B cell (primary cell): ENCODE results near the gene RIC3. TPM values are rescaled to one million over a fixed set of nuclear protein-coding genes. Genes with fewer than 3 reads are reported as not detected.

Experiments
- ATAC-seq: fragments of 200-7000 bp; cut with Tn5 transposase; one replicate; pipeline ENCODE4 v1.10.0; 2021; ENCODE audit warnings: low read depth, mild to moderate bottlenecking, moderate number of reproducible peaks, moderate library complexity
- CTCF ChIA-PET: fragments of 350-600 bp; sonication (Branson Sonifier 250); formaldehyde crosslinking; loops from one replicate; lab custom pipeline; 2021; ENCODE audit warnings: antibody characterized with exemption, inconsistent platforms; lab: Charles Lee
- POLR2A ChIA-PET: fragments of 350-600 bp; sonication (Branson Sonifier 250); formaldehyde crosslinking; loops from one replicate; lab custom pipeline; 2021; ENCODE audit warnings: antibody characterized with exemption; lab: Charles Lee
- DNase-seq: peaks from one replicate; pipeline ENCODE4 v3.0.0; 2013
- H2AFZ ChIP-seq: 2 replicates; pipeline ENCODE4 v1.6.1; 2012; ENCODE audit warnings: mild to moderate bottlenecking, low read depth, low read length; ENCODE audit not compliant: insufficient read depth, poor library complexity, severe bottlenecking
- H3K27ac ChIP-seq, 2 donors: 1 replicate in 1 of 2; 2 replicates in 1 of 2; pipeline ENCODE4 v1.5.1; 2012 to 2013; ENCODE audit warnings: low read length in 2 of 2, mild to moderate bottlenecking in 2 of 2, moderate library complexity in 1 of 2
- H3K27me3 ChIP-seq, 4 experiments: fragments of 200-600 bp in 1 of 4; sonication (generic) in 1 of 4; replicated peaks in 1 of 4; 1 replicate in 2 of 4; 2 replicates in 2 of 4; pipeline versions ENCODE4 v1.6.1 to v1.7.0; 2013 to 2016; ENCODE audit warnings: low read length in 3 of 4, mild to moderate bottlenecking in 2 of 4, mixed read lengths in 1 of 4, moderate library complexity in 1 of 4; ENCODE audit not compliant: insufficient read depth in 4 of 4, control insufficient read depth in 3 of 4; ENCODE audit errors: control extremely low read depth in 1 of 4
- H3K36me3 ChIP-seq, 2 experiments: replicated peaks in 1 of 2; 1 replicate in 1 of 2; 2 replicates in 1 of 2; pipeline versions ENCODE4 v1.6.1 to v1.7.1; 2013; ENCODE audit warnings: low read length in 1 of 2; ENCODE audit not compliant: insufficient read depth in 2 of 2, control insufficient read depth in 1 of 2; ENCODE audit errors: control extremely low read depth in 1 of 2, extremely low read depth in 1 of 2
- H3K4me1 ChIP-seq, 2 donors: fragments of 200-600 bp in 1 of 2; sonication (generic) in 1 of 2; 1 replicate in 1 of 2; 2 replicates in 1 of 2; pipeline versions ENCODE4 v1.5.1 to v1.6.1; 2013 to 2017; ENCODE audit warnings: low read length in 2 of 2; ENCODE audit not compliant: control insufficient read depth in 2 of 2, insufficient read depth in 2 of 2
- H3K4me2 ChIP-seq: replicated peaks from 2 replicates; pipeline ENCODE3; 2012; ENCODE audit warnings: mild to moderate bottlenecking, low read depth, low read length; ENCODE audit not compliant: poor library complexity, severe bottlenecking
- H3K4me3 ChIP-seq, 5 experiments: fragments of 200-600 bp in 1 of 5; sonication (generic) in 1 of 5; 1 replicate in 3 of 5; 2 replicates in 2 of 5; pipeline versions ENCODE4 v1.5.1 to v1.7.0; 2011 to 2016; ENCODE audit warnings: low read length in 4 of 5, mild to moderate bottlenecking in 4 of 5, low read depth in 2 of 5, control low read depth in 1 of 5, moderate library complexity in 1 of 5; ENCODE audit not compliant: insufficient read depth in 1 of 5; ENCODE audit errors: control extremely low read depth in 1 of 5, extremely low read depth in 1 of 5
- H3K79me2 ChIP-seq: fragments of 200-600 bp; sonication (generic); one replicate; pipeline ENCODE4 v1.6.0; 2016; ENCODE audit warnings: low read length; ENCODE audit not compliant: control insufficient read depth, insufficient read depth
- H3K9ac ChIP-seq: fragments of 200-600 bp; sonication (generic); 2 replicates; pipeline ENCODE4 v1.6.1; 2017; ENCODE audit warnings: mild to moderate bottlenecking, low read length, moderate library complexity
- H3K9me3 ChIP-seq, 3 donors: one replicate each; pipeline versions ENCODE4 v1.6.1 to v1.7.1; 2013; ENCODE audit warnings: low read length in 2 of 3; ENCODE audit not compliant: control insufficient read depth in 2 of 3, insufficient read depth in 1 of 3; ENCODE audit errors: control extremely low read depth in 1 of 3
- H4K20me1 ChIP-seq: 2 replicates; pipeline ENCODE4 v1.6.0; 2012; ENCODE audit warnings: mild to moderate bottlenecking, low read length; ENCODE audit not compliant: insufficient read depth, control insufficient read depth, poor library complexity, severe bottlenecking
- H3K27ac Mint-ChIP-seq: one replicate; pipeline ENCODE4 v1.8.0; 2021; ENCODE audit warnings: mixed read lengths
- H3K27me3 Mint-ChIP-seq: one replicate; pipeline ENCODE4 v1.8.0; 2021; ENCODE audit warnings: mixed read lengths
- H3K4me1 Mint-ChIP-seq: one replicate; pipeline ENCODE4 v1.8.0; 2021; ENCODE audit warnings: mixed read lengths
- H3K4me3 Mint-ChIP-seq: one replicate; pipeline ENCODE4 v1.8.0; 2021; ENCODE audit warnings: mixed read lengths
- H3K9me3 Mint-ChIP-seq: one replicate; pipeline ENCODE4 v1.8.0; 2022; ENCODE audit warnings: mixed read lengths; ENCODE audit not compliant: insufficient read depth
- CTCF ChIP-seq: fragments of 200-600 bp; IDR thresholded peaks from one replicate; pipeline ENCODE4 v1.8.0; 2022; ENCODE audit warnings: antibody characterized with exemption, mild to moderate bottlenecking
- EZH2 ChIP-seq: IDR thresholded peaks from 2 replicates; pipeline ENCODE4 v1.6.1; 2012; ENCODE audit warnings: borderline replicate concordance, low read depth, mild to moderate bottlenecking, moderate library complexity, low read length; ENCODE audit not compliant: insufficient read depth, poor library complexity, severe bottlenecking
- WGBS: methylation state at CpG from one replicate; pipeline ENCODE4 v1.1.5; 2013; ENCODE audit warnings: missing lambda C conversion rate; ENCODE audit not compliant: insufficient coverage; 5-methylcytosine and 5-hydroxymethylcytosine counted together
- intact Hi-C: fragments of 100-400 bp; cut with micrococcal nuclease; formaldehyde crosslinking; loops from one replicate; pipeline ENCODE4 v1.10.0; 2022
- polyA plus RNA-seq: library from polyadenylated mRNA; depleted of rRNA; stranded (reverse); fragments of >200 nt; gene quantifications from 2 replicates; pipeline ENCODE4 v1.2.3, GENCODE V29; 2012
- total RNA-seq, 2 donors: library from RNA; stranded (reverse); fragments of 120-200 nt in 1 of 2; gene quantifications; 1 replicate in 1 of 2; 2 replicates in 1 of 2; pipeline versions ENCODE4 v1.2.3 to v1.2.4, GENCODE V29; 2013 to 2022

RIC3 gene
- total and polyA plus RNA-seq, 2 donors (not counting 1 experiment from before 2014, with no cell fraction given), result 62.4 to 74.6 TPM

DNA sequence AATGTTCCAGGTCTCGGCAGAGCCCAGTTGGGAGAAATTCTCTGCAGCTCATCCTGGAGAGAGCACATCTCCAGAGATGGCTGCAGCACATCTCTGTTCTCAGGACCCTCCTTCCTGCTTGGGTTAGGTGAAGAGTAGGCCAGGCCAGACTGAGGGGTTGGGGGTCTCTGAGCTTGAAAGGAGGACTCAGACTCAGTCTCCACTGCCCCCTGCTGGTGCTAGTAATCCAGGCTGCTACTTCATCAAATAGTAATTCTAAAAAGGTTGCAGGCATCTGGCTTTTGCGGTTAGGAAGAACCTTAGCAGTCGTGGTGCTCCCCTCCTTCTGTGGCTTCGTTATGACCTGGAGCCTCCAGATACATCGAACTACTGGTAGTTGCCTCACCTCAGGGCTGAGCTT lies 78.1 kb downstream of the RIC3 start:
- Histone ChIP-seq H2AFZ (no peak overlapping the region), H3K4me1 (peaks cover 0 to 5% of the 10 kb centered on the region in 2 donors), H3K9ac (no peak overlapping the region), H3K4me2 (no peak overlapping the region), H3K4me3 (no peak overlapping the region), H3K36me3 (no peaks in the 10 kb centered on the region), H4K20me1 (no peaks in the 10 kb centered on the region), H3K9me3 (no peaks in the 10 kb centered on the region), H3K27me3 (peaks cover 0 to 11% (median 0%) of the 10 kb centered on the region in 4 experiments), H3K27ac (no peak overlapping the region), H3K79me2 (no peaks in the 10 kb centered on the region)
- ChIA-PET POLR2A (no interaction called here), CTCF (interaction anchor here (1.1 to 6.2 kb wide), 6 partner anchors 9 to 993 kb away, joined by 3 to 41 read pairs (median 6); no protein-coding TSS in a partner anchor)
- Mint-ChIP-seq H3K9me3 (no peaks in the 10 kb centered on the region), H3K4me1 (peaks cover 2% of the 10 kb centered on the region), H3K4me3 (no peak overlapping the region), H3K27me3 (peaks cover 10% of the 10 kb centered on the region), H3K27ac (no peak overlapping the region)
- ATAC-seq (no peak), DNase-seq (no peak)
- WGBS, result 61% methylated on average over 5 of the region's 5 CpGs
- intact Hi-C loops, result no loop called here
- TF ChIP-seq CTCF (peak; percentile 16), EZH2 (no peak)

DNA sequence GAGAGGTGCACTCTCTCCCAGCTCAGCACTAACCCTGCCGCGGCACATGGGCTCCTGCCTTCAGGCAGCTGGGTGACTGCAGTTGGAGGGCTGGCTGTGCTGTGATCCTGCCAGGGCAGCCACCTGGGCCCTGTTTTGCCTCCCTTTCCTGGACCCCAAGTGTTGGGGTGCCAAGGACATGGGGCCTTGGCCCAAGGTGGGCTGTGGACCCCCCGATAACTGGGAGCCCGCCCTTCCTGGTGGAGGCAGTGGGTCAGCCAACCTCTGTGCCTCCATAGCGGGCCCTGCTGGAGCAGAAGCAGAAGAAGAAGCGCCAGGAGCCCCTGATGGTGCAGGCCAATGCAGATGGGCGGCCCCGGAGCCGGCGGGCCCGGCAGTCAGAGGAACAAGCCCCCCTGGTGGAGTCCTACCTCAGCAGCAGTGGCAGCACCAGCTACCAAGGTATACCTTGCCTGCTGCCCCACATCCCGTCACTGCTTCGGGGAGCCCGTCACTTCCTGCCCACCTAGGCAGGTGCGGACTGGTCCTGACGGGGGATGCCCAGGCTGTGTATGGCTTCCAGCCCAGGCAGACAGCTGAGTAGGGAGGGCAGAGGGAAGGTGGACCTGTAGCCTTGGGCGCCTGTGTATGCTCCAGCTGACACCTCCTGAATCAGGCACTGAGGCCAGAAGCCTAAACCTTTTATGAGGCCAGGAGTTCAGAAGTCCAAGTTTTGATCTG lies 78.9 kb downstream of the RIC3 start:
- Histone ChIP-seq H3K27me3 (peaks cover 0 to 11% (median under 1%) of the 10 kb centered on the region in 4 experiments), H3K27ac (no peak overlapping the region), H3K9me3 (no peaks in the 10 kb centered on the region), H3K4me3 (no peak overlapping the region), H3K9ac (no peak overlapping the region), H2AFZ (no peak overlapping the region), H3K79me2 (no peaks in the 10 kb centered on the region), H4K20me1 (no peaks in the 10 kb centered on the region), H3K4me2 (no peak overlapping the region), H3K36me3 (no peaks in the 10 kb centered on the region), H3K4me1 (peaks cover 0 to 5% of the 10 kb centered on the region in 2 donors)
- DNase-seq, result no peak
- Mint-ChIP-seq H3K27me3 (peaks cover 14% of the 10 kb centered on the region), H3K9me3 (no peaks in the 10 kb centered on the region), H3K4me3 (no peak overlapping the region), H3K27ac (no peak overlapping the region), H3K4me1 (no peaks in the 10 kb centered on the region)
- TF ChIP-seq EZH2 (no peak), CTCF (no peak)
- ATAC-seq, result no peak
- intact Hi-C loops, result no loop called here
- ChIA-PET CTCF (interaction anchor here (1.1 to 6.2 kb wide), 5 partner anchors 10 to 84 kb away, joined by 3 to 41 read pairs (median 8); no protein-coding TSS in a partner anchor), POLR2A (no interaction called here)
- 90% methylated on average over 17 of the region's 17 CpGs for WGBS
